Measurements from ENCODE around the gene TFPT. TPM values are rescaled to one million over a fixed set of nuclear protein-coding genes. Genes with fewer than 3 reads are reported as not detected.

Gene TFPT
- total RNA-seq, 1 experiment from 2014 or later = 26.6 TPM

DNA sequence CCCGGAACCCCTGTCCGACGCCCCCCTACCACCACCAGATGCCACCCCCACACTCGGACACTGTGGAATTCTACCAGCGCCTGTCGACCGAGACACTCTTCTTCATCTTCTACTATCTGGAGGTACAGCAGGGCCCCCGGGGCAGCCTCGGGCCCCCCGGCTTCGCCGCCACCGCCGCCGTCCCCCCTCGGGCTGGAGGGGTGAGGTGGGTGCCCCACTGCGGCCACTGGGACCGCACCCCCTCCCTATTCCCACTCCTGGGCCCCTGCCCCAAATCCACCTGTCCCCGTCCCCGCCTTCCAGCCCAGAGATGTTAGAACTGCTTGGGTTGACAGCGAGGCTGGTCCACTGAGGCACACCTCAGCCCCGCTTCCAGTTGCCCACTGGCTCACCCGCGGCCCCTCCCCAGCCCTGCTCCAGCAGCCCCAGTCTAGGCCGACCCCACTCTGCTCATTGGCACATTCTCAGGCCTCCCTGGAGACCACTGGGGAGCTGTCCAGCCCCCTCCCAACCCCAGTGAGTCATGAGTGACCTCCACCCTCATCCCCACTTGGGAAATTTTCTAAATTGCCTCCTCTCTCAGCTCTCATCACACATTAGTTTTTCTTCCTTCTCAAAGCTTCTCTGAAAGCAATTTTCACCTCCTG lies 37.5 kb upstream of the TFPT start:
- no peak overlapping the region for H3K9ac ChIP-seq (ENCODE audit: extremely low read depth, insufficient read length, low read length)
- H3K9me3 ChIP-seq (ENCODE audit: control insufficient read depth, low read depth, low read length) = no peaks in the 10 kb centered on the region
- H3K14ac ChIP-seq (ENCODE audit: insufficient read depth, low read length) = no peak overlapping the region
- no peak overlapping the region for H2AFZ ChIP-seq (ENCODE audit: low read length)
- H3K79me1 ChIP-seq (ENCODE audit: insufficient read depth, low read depth, low read length, poor library complexity, severe bottlenecking) = no peaks in the 10 kb centered on the region
- no peak for DNase-seq
- H2BK15ac ChIP-seq (ENCODE audit: low read depth, low read length) = no peak overlapping the region
- no peaks in the 10 kb centered on the region for H3K79me2 ChIP-seq (ENCODE audit: insufficient read depth, low read length)
- no peak overlapping the region for H3T11ph ChIP-seq (ENCODE audit: low read length)
- Mint-ChIP-seq H3K36me3 (ENCODE audit: insufficient read depth in 1 of 3, low read depth in 3 of 3) (peaks cover 50 to 85% (median 84%) of the 10 kb centered on the region in 3 experiments), H3K4me1 (no peaks in the 10 kb centered on the region), H3K9me3 (no peaks in the 10 kb centered on the region), H3K27ac (peak overlapping the region in 1 of 3 experiments; percentile 28; a peak in 2 of 7 replicates), H3K4me3 (no peak overlapping the region; a peak in 1 of 5 replicates), H3K27me3 (ENCODE audit: low read depth) (no peaks in the 10 kb centered on the region; the same call in 1 of the 2 replicates)
- no peak overlapping the region for H2BK20ac ChIP-seq (ENCODE audit: low read depth, low read length, poor library complexity, severe bottlenecking)
- H2BK12ac ChIP-seq (ENCODE audit: insufficient read length, low read depth, low read length) = no peak overlapping the region
- H2BK5ac ChIP-seq (ENCODE audit: insufficient read length, low read length) = no peak overlapping the region
- no peak overlapping the region for H4K91ac ChIP-seq (ENCODE audit: insufficient read length, low read depth, low read length)
- no peak overlapping the region for H2BK120ac ChIP-seq (ENCODE audit: low read depth, low read length, poor library complexity, severe bottlenecking)
- TF ChIP-seq, protein P1, sequence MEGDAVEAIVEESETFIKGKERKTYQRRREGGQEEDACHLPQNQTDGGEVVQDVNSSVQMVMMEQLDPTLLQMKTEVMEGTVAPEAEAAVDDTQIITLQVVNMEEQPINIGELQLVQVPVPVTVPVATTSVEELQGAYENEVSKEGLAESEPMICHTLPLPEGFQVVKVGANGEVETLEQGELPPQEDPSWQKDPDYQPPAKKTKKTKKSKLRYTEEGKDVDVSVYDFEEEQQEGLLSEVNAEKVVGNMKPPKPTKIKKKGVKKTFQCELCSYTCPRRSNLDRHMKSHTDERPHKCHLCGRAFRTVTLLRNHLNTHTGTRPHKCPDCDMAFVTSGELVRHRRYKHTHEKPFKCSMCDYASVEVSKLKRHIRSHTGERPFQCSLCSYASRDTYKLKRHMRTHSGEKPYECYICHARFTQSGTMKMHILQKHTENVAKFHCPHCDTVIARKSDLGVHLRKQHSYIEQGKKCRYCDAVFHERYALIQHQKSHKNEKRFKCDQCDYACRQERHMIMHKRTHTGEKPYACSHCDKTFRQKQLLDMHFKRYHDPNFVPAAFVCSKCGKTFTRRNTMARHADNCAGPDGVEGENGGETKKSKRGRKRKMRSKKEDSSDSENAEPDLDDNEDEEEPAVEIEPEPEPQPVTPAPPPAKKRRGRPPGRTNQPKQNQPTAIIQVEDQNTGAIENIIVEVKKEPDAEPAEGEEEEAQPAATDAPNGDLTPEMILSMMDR (conservative IDR thresholded peaks at IDR 0.05) = no peak
- no peak overlapping the region for H3K4ac ChIP-seq (ENCODE audit: low read depth, low read length)
- H2AK5ac ChIP-seq (ENCODE audit: insufficient read length, low read length) = no peak overlapping the region
- H3K4me2 ChIP-seq (ENCODE audit: insufficient read depth, insufficient read length, low read length) = no peak overlapping the region
- no peak overlapping the region for H4K5ac ChIP-seq (ENCODE audit: insufficient read length, low read depth, low read length)
- H3K27ac ChIP-seq (ENCODE audit: insufficient read length, low read depth, low read length) = no peak overlapping the region
- no peak overlapping the region for H3K18ac ChIP-seq (ENCODE audit: insufficient read length, low read depth, low read length)
- no CpG with 5 or more reads among the region's 25 CpGs for WGBS (ENCODE audit: extremely low coverage, insufficient read length, low lambda C conversion rate)
- H3K56ac ChIP-seq (ENCODE audit: insufficient read length, low read depth, low read length) = no peak overlapping the region
- no peaks in the 10 kb centered on the region for H3K23me2 ChIP-seq (ENCODE audit: insufficient read length, low read depth, low read length, poor library complexity, severe bottlenecking)
- H4K8ac ChIP-seq (replicated peaks; ENCODE audit: insufficient read length, low read depth, low read length) = no peak overlapping the region
- H4K20me1 ChIP-seq (ENCODE audit: control insufficient read depth, insufficient read depth, insufficient read length) = no peaks in the 10 kb centered on the region
- H3K23ac ChIP-seq (ENCODE audit: insufficient read length, low read depth, low read length) = no peak overlapping the region
- no peaks in the 10 kb centered on the region for H3K4me1 ChIP-seq (ENCODE audit: insufficient read depth, low read length)
- H3K27me3 ChIP-seq (ENCODE audit: insufficient read depth, low read length) = no peaks in the 10 kb centered on the region

All from H9 (cell line).